Uterus (tissue), 2 donors: ENCODE results near the gene TNNI3.

ENCODE experiments used
- CTCF ChIP-seq, 4 experiments: fragments of 200-600 bp in 2 of 4; fragments of 450-650 bp in 2 of 4; sonication (generic) in 2 of 4; IDR thresholded peaks; one replicate each; pipeline ENCODE4 v1.5.1; 2016 to 2019; ENCODE audit warnings: antibody characterized with exemption in 4 of 4, mild to moderate bottlenecking in 2 of 4, moderate library complexity in 1 of 4
- POLR2A ChIP-seq, 2 donors: fragments of 450-650 bp; IDR thresholded peaks; one replicate each; pipeline ENCODE4 v1.6.1; 2016; ENCODE audit warnings: antibody characterized with exemption in 2 of 2, mild to moderate bottlenecking in 1 of 2, moderate library complexity in 1 of 2

DNA sequence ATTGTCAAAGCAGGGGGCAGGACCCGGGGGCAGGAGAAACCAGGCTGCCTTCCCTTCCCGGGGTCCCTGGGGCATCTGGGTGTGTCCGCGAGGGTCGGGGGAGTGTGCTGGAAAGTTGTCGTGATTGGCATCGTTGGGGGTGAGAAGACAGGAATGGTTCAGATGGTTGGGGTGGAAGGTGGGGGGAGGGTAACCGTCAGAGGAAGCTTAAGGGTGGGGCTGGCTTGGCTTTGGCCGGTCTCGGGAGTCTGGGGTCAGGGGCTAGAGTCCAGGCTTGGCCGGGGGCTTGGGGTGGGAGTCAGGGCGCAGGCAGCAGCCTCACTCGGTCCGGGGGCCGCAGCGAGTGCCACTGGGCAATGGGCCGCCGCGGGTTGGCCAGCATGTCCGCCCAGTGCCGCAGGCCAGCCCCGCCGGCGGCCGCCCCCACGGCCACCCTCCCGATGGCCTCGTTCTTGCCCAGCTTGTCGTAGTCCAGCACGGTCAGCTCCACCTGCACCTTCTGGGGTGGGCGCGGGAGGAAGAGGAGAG lies 15.7 kb upstream of the TNNI3 start:
- TF ChIP-seq CTCF (IDR thresholded peaks at IDR 0.05) (no peak), POLR2A (IDR thresholded peaks at IDR 0.05) (no peak)
